ENCODE results near the gene FBN2. TPM values are rescaled to one million over a fixed set of nuclear protein-coding genes. Genes with fewer than 3 reads are reported as not detected.

Gene FBN2
- total RNA-seq, 1 donor = 81.6 TPM

GRCh38 chr5:128263357-128263756, 274.7 kb downstream of the FBN2 start:
- DNase-seq (ENCODE audit: low read depth) = no peak
- TF ChIP-seq, protein P1, sequence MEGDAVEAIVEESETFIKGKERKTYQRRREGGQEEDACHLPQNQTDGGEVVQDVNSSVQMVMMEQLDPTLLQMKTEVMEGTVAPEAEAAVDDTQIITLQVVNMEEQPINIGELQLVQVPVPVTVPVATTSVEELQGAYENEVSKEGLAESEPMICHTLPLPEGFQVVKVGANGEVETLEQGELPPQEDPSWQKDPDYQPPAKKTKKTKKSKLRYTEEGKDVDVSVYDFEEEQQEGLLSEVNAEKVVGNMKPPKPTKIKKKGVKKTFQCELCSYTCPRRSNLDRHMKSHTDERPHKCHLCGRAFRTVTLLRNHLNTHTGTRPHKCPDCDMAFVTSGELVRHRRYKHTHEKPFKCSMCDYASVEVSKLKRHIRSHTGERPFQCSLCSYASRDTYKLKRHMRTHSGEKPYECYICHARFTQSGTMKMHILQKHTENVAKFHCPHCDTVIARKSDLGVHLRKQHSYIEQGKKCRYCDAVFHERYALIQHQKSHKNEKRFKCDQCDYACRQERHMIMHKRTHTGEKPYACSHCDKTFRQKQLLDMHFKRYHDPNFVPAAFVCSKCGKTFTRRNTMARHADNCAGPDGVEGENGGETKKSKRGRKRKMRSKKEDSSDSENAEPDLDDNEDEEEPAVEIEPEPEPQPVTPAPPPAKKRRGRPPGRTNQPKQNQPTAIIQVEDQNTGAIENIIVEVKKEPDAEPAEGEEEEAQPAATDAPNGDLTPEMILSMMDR (IDR thresholded peaks at IDR 0.05; ENCODE audit: insufficient read depth, low read depth, low read length) = no peak
- H3K4me3 ChIP-seq (ENCODE audit: low read depth, low read length) = no peak overlapping the region

DNA sequence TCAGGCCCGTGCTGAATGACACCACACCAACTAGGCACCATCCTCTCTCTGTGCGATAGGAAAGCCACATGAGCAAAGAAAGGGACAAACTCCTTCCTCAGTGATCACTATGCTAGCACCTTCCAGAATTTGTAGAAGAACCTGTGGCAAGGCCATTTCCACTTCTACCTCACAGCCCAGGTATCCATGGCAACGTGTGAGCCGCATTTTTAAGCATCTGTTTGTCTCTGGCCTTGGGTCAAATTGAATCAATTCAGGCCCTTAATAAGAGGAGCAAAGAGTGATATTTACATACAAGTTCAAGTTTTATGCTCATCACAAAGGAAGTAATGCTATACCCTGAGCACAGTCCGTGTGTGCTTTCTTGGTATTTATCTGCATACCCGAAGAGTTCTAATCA, 275.1 kb downstream of the FBN2 start:
- TF ChIP-seq, protein P1 (IDR thresholded peaks at IDR 0.05; ENCODE audit: insufficient read depth, low read depth, low read length) = no peak
- DNase-seq (ENCODE audit: low read depth) = no peak
- H3K4me3 ChIP-seq (ENCODE audit: low read depth, low read length) = no peak overlapping the region

DNA sequence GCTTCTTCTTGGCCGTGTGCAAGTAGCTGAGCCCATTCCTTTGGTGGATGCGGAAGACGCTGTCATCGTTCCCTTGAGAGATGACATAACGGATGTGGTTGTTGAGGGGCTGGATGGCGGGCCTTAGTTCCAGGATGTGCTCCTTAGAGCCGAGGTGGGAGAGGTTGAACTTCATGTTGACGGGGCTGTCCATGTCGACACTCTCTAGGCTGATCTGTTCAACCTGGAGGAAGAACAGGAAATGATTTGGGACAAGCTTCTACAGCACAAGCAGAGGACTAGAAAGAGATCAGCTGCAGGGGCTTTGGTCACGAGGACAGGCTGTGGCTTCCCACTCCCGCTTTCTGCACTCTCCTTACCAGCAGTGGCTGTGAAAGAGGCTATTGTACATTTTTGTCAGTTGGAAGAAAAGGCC, 278.4 kb downstream of the FBN2 start:
- TF ChIP-seq, protein P1 (IDR thresholded peaks at IDR 0.05; ENCODE audit: insufficient read depth, low read depth, low read length) = no peak
- H3K4me3 ChIP-seq (ENCODE audit: low read depth, low read length) = no peak overlapping the region
- DNase-seq (ENCODE audit: low read depth) = no peak

- no peak overlapping the region for H3K4me3 ChIP-seq (ENCODE audit: low read depth, low read length)
- no peak for DNase-seq (ENCODE audit: low read depth)
- TF ChIP-seq, protein P1 (IDR thresholded peaks at IDR 0.05; ENCODE audit: insufficient read depth, low read depth, low read length) = no peak
Observed at GRCh38 chr5:128258372-128258771, 279.7 kb downstream of the FBN2 start.

GRCh38 chr5:128257076-128257475, 281.0 kb downstream of the FBN2 start:
- TF ChIP-seq, protein P1 (IDR thresholded peaks at IDR 0.05; ENCODE audit: insufficient read depth, low read depth, low read length) = no peak
- DNase-seq (ENCODE audit: low read depth) = no peak
- H3K4me3 ChIP-seq (ENCODE audit: low read depth, low read length) = no peak overlapping the region

DNA sequence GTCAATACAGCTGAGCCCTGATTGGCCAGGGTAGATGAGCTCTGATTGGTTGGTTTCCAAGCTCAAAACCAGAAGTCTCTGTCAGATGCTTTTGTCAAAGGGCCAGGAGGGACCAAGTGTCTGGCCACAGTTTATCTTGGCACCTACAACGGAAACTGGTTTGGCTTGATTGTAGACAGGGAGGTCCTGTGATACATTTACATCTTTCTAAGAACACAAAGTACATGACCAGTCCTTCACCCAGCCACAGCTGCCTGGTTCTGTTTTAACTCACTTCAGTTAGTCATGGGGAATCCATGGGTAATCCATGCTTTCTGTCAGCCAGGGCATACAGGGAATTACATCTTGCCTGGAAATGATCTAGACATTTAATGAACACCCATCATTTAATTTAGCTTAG, 283.3 kb downstream of the FBN2 start:
- H3K4me3 ChIP-seq (ENCODE audit: low read depth, low read length) = no peak overlapping the region
- DNase-seq (ENCODE audit: low read depth) = peak; percentile 33
- TF ChIP-seq, protein P1 (IDR thresholded peaks at IDR 0.05; ENCODE audit: insufficient read depth, low read depth, low read length) = no peak

GRCh38 chr5:128253880-128254279, 284.2 kb downstream of the FBN2 start:
- no peak overlapping the region for H3K4me3 ChIP-seq (ENCODE audit: low read depth, low read length)
- no peak for DNase-seq (ENCODE audit: low read depth)
- TF ChIP-seq, protein P1 (IDR thresholded peaks at IDR 0.05; ENCODE audit: insufficient read depth, low read depth, low read length) = no peak
